ENCODE results near the gene HSPA5. TPM values are rescaled to one million over a fixed set of nuclear protein-coding genes. Genes with fewer than 3 reads are reported as not detected.
"Not testable (repeated sequence)": the region's sequence is repeated elsewhere in the genome, so short reads cannot be mapped to it uniquely, and the experiment has no call there.

Gene HSPA5
- total and polyA plus RNA-seq, 12 donors: 30.0 to 677 (median 102) TPM

DNA sequence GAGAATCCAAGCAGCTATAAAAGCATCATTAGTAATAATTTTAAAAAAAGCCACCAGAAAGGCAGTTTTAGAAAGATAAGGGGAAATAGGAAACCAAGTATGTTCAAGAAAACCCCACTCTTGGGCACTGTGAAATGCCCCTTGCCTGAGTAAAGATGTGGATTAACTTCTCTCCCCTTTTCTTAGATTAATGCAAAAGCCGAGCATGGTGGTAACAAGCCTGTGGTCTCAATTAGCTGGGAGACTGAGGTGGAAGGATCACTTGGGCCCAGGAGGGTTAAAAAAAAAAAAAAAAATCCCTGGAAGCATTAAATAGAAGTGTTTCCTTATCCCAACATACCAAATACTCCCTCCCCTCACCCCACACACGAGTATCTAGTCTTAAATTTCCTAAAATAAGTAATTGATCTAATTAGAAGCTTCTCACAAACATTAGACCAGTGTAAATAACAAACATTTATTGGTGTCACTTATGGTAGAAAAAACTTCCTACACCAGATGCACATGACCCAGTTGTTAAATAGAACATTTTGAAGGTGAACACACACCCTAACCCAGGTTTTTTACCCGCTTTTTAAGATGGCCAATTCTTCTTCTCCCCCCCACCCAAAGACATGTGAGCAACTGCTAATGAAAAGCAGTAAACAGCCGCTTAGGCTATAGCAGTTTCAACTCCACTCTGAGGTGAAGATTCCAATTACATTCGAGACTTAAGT lies 5.2 kb downstream of the HSPA5 start:
- H3K4me3 ChIP-seq: no peak overlapping the region
- 58 to 67% (median 63%) methylated on average over 5 of the region's 5 CpGs for WGBS, 4 donors

DNA sequence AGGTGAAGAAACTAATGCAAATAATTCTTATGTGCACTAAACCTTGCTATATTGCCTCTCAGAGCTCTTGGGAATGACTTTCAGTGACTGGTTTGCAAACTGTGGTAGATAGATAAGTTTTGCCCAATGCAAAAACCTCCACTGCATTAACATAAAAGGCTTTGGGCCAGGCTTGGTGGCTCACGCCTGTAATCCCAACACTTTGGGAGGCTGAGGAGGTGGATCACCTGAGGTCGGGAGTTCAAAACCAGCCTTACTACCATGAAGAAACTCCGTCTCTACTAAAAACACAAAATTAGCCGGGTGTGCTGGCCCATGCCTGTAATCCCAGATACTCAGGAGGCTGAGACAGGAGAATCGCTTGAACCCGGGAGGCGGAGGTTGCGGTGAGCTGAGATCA lies 7.0 kb downstream of the HSPA5 start:
- peaks cover 14 to 45% of the 10 kb centered on the region in 2 donors for H3K4me1 ChIP-seq (replicated peaks in 1 of 2)
- H3K27ac ChIP-seq: peak overlapping the region in 3 of 5 donors; percentile 10 to 16 (median 10)
- H3K4me3 ChIP-seq; H3K9me3 ChIP-seq (replicated peaks in 1 of 3); DNase-seq; H3K27me3 ChIP-seq: not testable (repeated sequence)
- H3K36me3 ChIP-seq (replicated peaks in 1 of 2): peaks cover 0 to 57% of the 10 kb centered on the region in 2 donors
- intact Hi-C loops (cut with DNase I): loop anchor here in 1 of 2 donors (10.0 kb wide), 1 partner anchor 111 kb away; no protein-coding TSS in a partner anchor
- 91 to 95% (median 93%) methylated on average over 8 of the region's 8 CpGs for WGBS, 4 donors

More for the DNA sequence above, 5.2 kb downstream of the HSPA5 start:
- Histone ChIP-seq H3K4me1 (replicated peaks in 1 of 2) (peaks cover 14 to 57% of the 10 kb centered on the region in 2 donors), H3K36me3 (replicated peaks in 1 of 2) (peaks cover 0 to 52% of the 10 kb centered on the region in 2 donors), H3K27me3 (no peaks in the 10 kb centered on the region), H3K27ac (no peak overlapping the region), H3K9me3 (replicated peaks in 1 of 3) (no peaks in the 10 kb centered on the region)
- intact Hi-C loops (cut with DNase I): loop anchor here in 1 of 2 donors (10.0 kb wide), 1 partner anchor 109 kb away; no protein-coding TSS in a partner anchor
- TF ChIP-seq POLR2A (IDR thresholded peaks at IDR 0.05): no peak
- TF ChIP-seq, protein P1, sequence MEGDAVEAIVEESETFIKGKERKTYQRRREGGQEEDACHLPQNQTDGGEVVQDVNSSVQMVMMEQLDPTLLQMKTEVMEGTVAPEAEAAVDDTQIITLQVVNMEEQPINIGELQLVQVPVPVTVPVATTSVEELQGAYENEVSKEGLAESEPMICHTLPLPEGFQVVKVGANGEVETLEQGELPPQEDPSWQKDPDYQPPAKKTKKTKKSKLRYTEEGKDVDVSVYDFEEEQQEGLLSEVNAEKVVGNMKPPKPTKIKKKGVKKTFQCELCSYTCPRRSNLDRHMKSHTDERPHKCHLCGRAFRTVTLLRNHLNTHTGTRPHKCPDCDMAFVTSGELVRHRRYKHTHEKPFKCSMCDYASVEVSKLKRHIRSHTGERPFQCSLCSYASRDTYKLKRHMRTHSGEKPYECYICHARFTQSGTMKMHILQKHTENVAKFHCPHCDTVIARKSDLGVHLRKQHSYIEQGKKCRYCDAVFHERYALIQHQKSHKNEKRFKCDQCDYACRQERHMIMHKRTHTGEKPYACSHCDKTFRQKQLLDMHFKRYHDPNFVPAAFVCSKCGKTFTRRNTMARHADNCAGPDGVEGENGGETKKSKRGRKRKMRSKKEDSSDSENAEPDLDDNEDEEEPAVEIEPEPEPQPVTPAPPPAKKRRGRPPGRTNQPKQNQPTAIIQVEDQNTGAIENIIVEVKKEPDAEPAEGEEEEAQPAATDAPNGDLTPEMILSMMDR (IDR thresholded peaks at IDR 0.05): no peak
- DNase-seq: no peak

DNA sequence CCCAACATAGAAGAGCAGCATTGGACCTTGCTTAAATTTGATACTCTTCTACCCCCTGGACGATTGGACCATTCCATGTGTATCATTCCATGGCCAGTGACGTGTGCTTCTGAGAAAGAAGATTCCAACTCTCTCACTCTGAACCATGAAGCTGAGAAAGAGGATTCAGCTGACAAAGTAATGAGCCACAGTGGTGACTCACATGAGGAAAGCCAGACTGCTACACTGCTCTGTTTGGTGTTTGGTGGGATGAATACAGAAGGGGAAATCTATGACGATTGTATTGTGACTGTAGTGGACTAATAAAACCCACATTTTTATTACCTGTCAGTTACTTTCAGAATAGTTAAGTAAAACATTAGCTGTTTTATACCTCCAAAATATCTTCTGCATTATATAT lies 7.5 kb downstream of the HSPA5 start:
- Histone ChIP-seq H3K27ac (peak overlapping the region in 3 of 5 donors; percentile 10 to 16 (median 10)), H3K9me3 (replicated peaks in 1 of 3) (no peaks in the 10 kb centered on the region), H3K4me3 (no peak overlapping the region), H3K27me3 (no peaks in the 10 kb centered on the region), H3K36me3 (replicated peaks in 1 of 2) (peaks cover 0 to 52% of the 10 kb centered on the region in 2 donors), H3K4me1 (replicated peaks in 1 of 2) (peaks cover 14 to 41% of the 10 kb centered on the region in 2 donors)
- DNase-seq: peak in 5 of 7 donors; percentile 24 to 47 (median 34)
- intact Hi-C loops (cut with DNase I): loop anchor here in 1 of 2 donors (10.0 kb wide), 1 partner anchor 111 kb away; no protein-coding TSS in a partner anchor
- 29 to 55% (median 42%) methylated on average over 3 of the region's 3 CpGs for WGBS, 4 donors
- TF ChIP-seq POLR2A (IDR thresholded peaks at IDR 0.05): no peak
- TF ChIP-seq, protein P1 (IDR thresholded peaks at IDR 0.05): no peak

DNA sequence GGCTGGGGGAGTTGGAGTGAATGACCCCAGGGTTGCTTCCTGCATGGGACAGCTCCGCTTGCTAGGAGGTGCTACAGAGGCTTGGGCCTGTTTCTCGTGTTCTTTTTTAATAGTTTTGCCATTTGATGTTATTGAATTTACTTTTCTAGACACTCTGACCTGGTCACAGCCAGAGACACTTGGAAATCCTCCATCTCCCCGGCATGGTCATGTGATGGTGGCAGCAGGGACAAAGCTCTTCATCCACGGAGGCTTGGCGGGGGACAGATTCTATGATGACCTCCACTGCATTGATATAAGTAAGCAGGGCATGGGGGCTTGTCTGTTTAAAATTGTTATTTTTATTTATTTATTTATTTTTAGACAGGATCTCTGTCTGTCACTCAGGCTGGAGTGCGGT lies 13.4 kb downstream of the HSPA5 start:
- Histone ChIP-seq H3K36me3 (replicated peaks in 1 of 2) (peaks cover 0 to 11% of the 10 kb centered on the region in 2 donors), H3K27ac (no peak overlapping the region), H3K9me3 (replicated peaks in 1 of 3) (no peaks in the 10 kb centered on the region), H3K27me3 (no peaks in the 10 kb centered on the region), H3K4me3 (no peak overlapping the region), H3K4me1 (replicated peaks in 1 of 2) (no peaks in the 10 kb centered on the region)
- no peak for TF ChIP-seq POLR2A (IDR thresholded peaks at IDR 0.05)
- TF ChIP-seq, protein P1 (IDR thresholded peaks at IDR 0.05): no peak
- WGBS, 4 donors: 91 to 96% (median 95%) methylated on average over 6 of the region's 6 CpGs
- intact Hi-C loops (cut with DNase I): no loop called here
- DNase-seq: no peak

DNA sequence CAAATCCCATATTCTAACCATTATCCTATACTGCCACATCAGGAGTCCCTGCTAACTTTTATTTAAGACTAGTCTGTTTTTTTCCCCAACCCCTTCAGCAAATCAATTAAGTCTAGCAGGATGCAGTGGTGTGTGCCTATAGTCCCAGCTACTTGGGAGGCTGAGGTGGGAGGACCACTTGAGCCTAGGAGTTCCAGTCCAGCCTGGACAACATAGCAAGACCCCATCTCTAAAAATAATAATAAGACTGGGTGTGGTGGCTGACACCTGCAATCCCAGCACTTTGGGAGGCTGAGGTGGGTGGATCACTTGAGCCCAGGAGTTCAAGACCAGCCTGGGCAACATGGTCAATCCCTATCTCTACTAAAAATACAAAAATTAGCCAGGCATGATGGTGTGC lies 16.3 kb downstream of the HSPA5 start:
- DNase-seq; H3K27ac ChIP-seq; H3K9me3 ChIP-seq (replicated peaks in 1 of 3); H3K4me3 ChIP-seq; H3K4me1 ChIP-seq (replicated peaks in 1 of 2); intact Hi-C loops (cut with DNase I); H3K27me3 ChIP-seq: not testable (repeated sequence)
- H3K36me3 ChIP-seq (replicated peaks in 1 of 2): peaks cover 0 to 13% of the 10 kb centered on the region in 2 donors

All from adrenal gland (tissue), 12 donors.